LNCaP clone FGC (cell line): ENCODE data around the gene MFAP4.

Experiments used
- DNase-seq: peaks from one replicate; pipeline ENCODE4 v3.0.0-alpha.2; 2011; ENCODE audit warnings: low read depth
- H3K4me3 ChIP-seq: 2 replicates; pipeline ENCODE4 v1.5.1; 2011; ENCODE audit warnings: mild to moderate bottlenecking, low read depth, low read length, control low read depth
- CTCF ChIP-seq: IDR thresholded peaks from 2 replicates; pipeline ENCODE4 v1.5.1; 2012; ENCODE audit warnings: mild to moderate bottlenecking; ENCODE audit not compliant: control insufficient read depth, insufficient read depth; ENCODE audit errors: extremely low read depth

MFAP4 gene

GRCh38 chr17:19421926-19422325 is 34.9 kb upstream of the MFAP4 start:
- H3K4me3 ChIP-seq: no peak overlapping the region
- no peak for TF ChIP-seq CTCF
- no peak for DNase-seq

- no peak overlapping the region for H3K4me3 ChIP-seq
- DNase-seq: no peak
- TF ChIP-seq CTCF: no peak
These were observed 34.2 kb upstream of the MFAP4 start for GRCh38 chr17:19421219-19421618.

- no peak for DNase-seq
- no peak overlapping the region for H3K4me3 ChIP-seq
- TF ChIP-seq CTCF: no peak
These were observed 31.4 kb upstream of the MFAP4 start for GRCh38 chr17:19418251-19418992.

GRCh38 chr17:19417611-19418010 is 30.6 kb upstream of the MFAP4 start:
- H3K4me3 ChIP-seq: no peak overlapping the region
- no peak for TF ChIP-seq CTCF
- DNase-seq: no peak

- no peak for DNase-seq
- no peak for TF ChIP-seq CTCF
- no peak overlapping the region for H3K4me3 ChIP-seq
These were observed 29.1 kb upstream of the MFAP4 start for GRCh38 chr17:19415806-19416775.

- DNase-seq: no peak
- no peak overlapping the region for H3K4me3 ChIP-seq
- TF ChIP-seq CTCF: no peak
These were observed 28.3 kb upstream of the MFAP4 start for GRCh38 chr17:19415311-19415710.
